K562 (cell line): ENCODE results near the gene ZFYVE21. TPM values are rescaled to one million over a fixed set of nuclear protein-coding genes. Genes with fewer than 3 reads are reported as not detected.

Source experiments
- ATAC-seq: fragments of 200-7000 bp; cut with Tn5 transposase; 3 replicates; pipeline ENCODE4 v1.9.1; 2020; ENCODE audit warnings: moderate library complexity
- BruUV-seq: library from RNA; stranded (reverse); fragments of 400-500 nt; replicated peaks from 2 replicates; lab custom pipeline; 2021; lab: Mats Ljungman, UMichigan
- CTCF ChIA-PET: fragments of 300-600 bp; formaldehyde crosslinking; extraction: SDS; loops from one replicate; lab custom pipeline; 2021; ENCODE audit warnings: low intra/inter-chr PET ratio; lab: Yijun Ruan, JAX
- POLR2A ChIA-PET: fragments of 300-600, 350-650 bp; sonication (Branson Sonifier 250); formaldehyde crosslinking; extraction: SDS; loops from one replicate; lab custom pipeline; 2021; ENCODE audit warnings: antibody characterized with exemption, inconsistent platforms; lab: Yijun Ruan, JAX
- DNase-seq, 4 experiments: peaks; one replicate each; pipeline versions ENCODE4 v3.0.0 to v3.0.0-alpha.2; 2011 to 2018; ENCODE audit warnings: low spot score in 3 of 4, mixed read lengths in 3 of 4; ENCODE audit errors: extremely low read depth in 1 of 4
- FAIRE-seq: peaks from 2 replicates; lab custom pipeline; 2011; peaks lifted over from hg19 to GRCh38; lab: Jason Lieb, UNC
- H2AFZ ChIP-seq: 2 replicates; pipeline ENCODE4 v1.6.0; 2011; ENCODE audit warnings: low read depth, low read length, control low read depth, inconsistent platforms
- H3K27ac ChIP-seq: fragments of 200-600 bp; 3 replicates; pipeline ENCODE4 v1.8.0; 2011; ENCODE audit warnings: low read depth, mild to moderate bottlenecking, control low read depth, inconsistent platforms, low read length, moderate library complexity, mixed read lengths; ENCODE audit errors: extremely low read depth
- H3K27me3 ChIP-seq, 2 experiments: fragments of 300-600 bp in 1 of 2; 2 replicates in 1 of 2; 3 replicates in 1 of 2; pipeline versions ENCODE4 v1.6.0 to v1.8.0; 2011; ENCODE audit warnings: inconsistent platforms in 2 of 2, low read length in 2 of 2, mild to moderate bottlenecking in 1 of 2, mixed read lengths in 1 of 2, moderate library complexity in 1 of 2; ENCODE audit not compliant: control insufficient read depth in 2 of 2, insufficient read depth in 2 of 2
- H3K36me3 ChIP-seq: fragments of 300-600 bp; 3 replicates; pipeline ENCODE4 v1.8.0; 2011; ENCODE audit warnings: mild to moderate bottlenecking, low read length, inconsistent platforms; ENCODE audit not compliant: control insufficient read depth, insufficient read depth
- H3K4me1 ChIP-seq, 2 experiments: fragments of 200-600 bp in 1 of 2; replicated peaks in 1 of 2; 2 replicates in 1 of 2; 3 replicates in 1 of 2; pipeline versions ENCODE4 v1.5.1 to v1.8.0; 2011; ENCODE audit warnings: inconsistent platforms in 2 of 2, low read length in 2 of 2, mild to moderate bottlenecking in 1 of 2, mixed read lengths in 1 of 2, moderate library complexity in 1 of 2; ENCODE audit not compliant: control insufficient read depth in 2 of 2, insufficient read depth in 2 of 2
- H3K4me2 ChIP-seq: 2 replicates; pipeline ENCODE4 v1.6.1; 2011; ENCODE audit warnings: low read length, control low read depth, inconsistent platforms, mixed read lengths; ENCODE audit not compliant: insufficient read depth
- H3K4me3 ChIP-seq: fragments of 200-600 bp; sonication (generic), shearing (Covaris generic); 2 replicates; pipeline ENCODE4 v1.5.1; 2016; ENCODE audit warnings: control low read depth, inconsistent platforms
- H3K79me2 ChIP-seq: fragments of 200-600 bp; 3 replicates; pipeline ENCODE4 v1.8.0; 2011; ENCODE audit warnings: low read length, inconsistent platforms; ENCODE audit not compliant: control insufficient read depth, insufficient read depth
- H3K9ac ChIP-seq, 2 experiments: 2 replicates each; pipeline versions ENCODE4 v1.6.0 to v1.6.1; 2011; ENCODE audit warnings: low read depth in 2 of 2, low read length in 2 of 2, control low read depth in 1 of 2, inconsistent platforms in 1 of 2, mild to moderate bottlenecking in 1 of 2, mixed read lengths in 1 of 2; ENCODE audit not compliant: insufficient read depth in 1 of 2
- H3K9me1 ChIP-seq: one replicate; pipeline ENCODE4 v1.6.0; 2011; ENCODE audit warnings: inconsistent platforms, mild to moderate bottlenecking, low read length, moderate library complexity; ENCODE audit not compliant: control insufficient read depth, insufficient read depth
- H3K9me3 ChIP-seq: replicated peaks from 2 replicates; pipeline ENCODE4 v1.5.1; 2011; ENCODE audit warnings: low read depth, low read length, inconsistent platforms; ENCODE audit not compliant: control insufficient read depth, insufficient read depth
- H4K20me1 ChIP-seq: replicated peaks from 2 replicates; pipeline ENCODE4 v1.6.1; 2011; ENCODE audit warnings: low read length, inconsistent platforms, mixed read lengths; ENCODE audit not compliant: control insufficient read depth, insufficient read depth
- BHLHE40 ChIP-seq: IDR thresholded peaks from 2 replicates; pipeline ENCODE4 v1.6.1; 2011; ENCODE audit warnings: low read length, improper control_type of control experiment
- EP300 ChIP-seq: IDR thresholded peaks from 2 replicates; pipeline ENCODE4 v1.6.1; 2012; ENCODE audit warnings: low read length, improper control_type of control experiment
- HEY1 ChIP-seq: fragments of 250-450 bp; sonication (Bioruptor Pico); IDR thresholded peaks from 2 replicates; pipeline ENCODE4 v1.5.0; 2020; ENCODE audit warnings: mild to moderate bottlenecking, moderate library complexity, borderline replicate concordance
- MBD2 ChIP-seq: sonication (generic); IDR thresholded peaks from 2 replicates; pipeline ENCODE4 v1.6.1; 2016; ENCODE audit warnings: low read depth, borderline replicate concordance
- NFE2L1 ChIP-seq: fragments of 450-650 bp; IDR thresholded peaks from 2 replicates; pipeline ENCODE4 v1.6.1; 2016; ENCODE audit warnings: missing genetic modification characterization, low read depth, mild to moderate bottlenecking, missing compliant biosample characterization, moderate library complexity, borderline replicate concordance
- RAD21 ChIP-seq, 2 experiments: fragments of 250-450 bp in 1 of 2; fragments of 450-650 bp in 1 of 2; sonication (Bioruptor Pico) in 1 of 2; formaldehyde crosslinking in 1 of 2; IDR thresholded peaks in 1 of 2; conservative IDR thresholded peaks in 1 of 2; 2 replicates each; pipeline versions ENCODE4 v1.4.0 to v1.8.0; 2020 to 2022; ENCODE audit warnings: mild to moderate bottlenecking in 2 of 2, moderate library complexity in 1 of 2
- SPI1 ChIP-seq: IDR thresholded peaks from 2 replicates; pipeline ENCODE4 v1.6.1; 2011; ENCODE audit warnings: low read depth, low read length, control low read depth, borderline replicate concordance
- USF1 ChIP-seq: sonication (generic); formaldehyde crosslinking; IDR thresholded peaks from 2 replicates; pipeline ENCODE4 v1.9.0; 2022; ENCODE audit warnings: mild to moderate bottlenecking, missing genetic modification reagents
- ZNF165 ChIP-seq: fragments of 250-450 bp; sonication (Bioruptor Pico); IDR thresholded peaks from 2 replicates; pipeline ENCODE4 v1.4.0; 2020; ENCODE audit warnings: borderline replicate concordance
- ZNF407 ChIP-seq: fragments of 450-650 bp; IDR thresholded peaks from 2 replicates; pipeline ENCODE4 v1.6.1; 2016; ENCODE audit warnings: low read depth
- WGBS: fragments of 100-300 bp; shearing (Covaris generic); methylation state at CpG from one replicate; pipeline ENCODE4 v1.1.6; 2016; ENCODE audit warnings: low coverage, mixed read lengths; ENCODE audit not compliant: insufficient coverage; ENCODE audit errors: missing lambda C conversion rate; 5-methylcytosine and 5-hydroxymethylcytosine counted together
- in situ Hi-C: fragments of 300-500 bp; cut with MboI; formaldehyde crosslinking; loops from 4 replicates; pipeline ENCODE4 v1.15.0; 2018; ENCODE audit warnings: inconsistent platforms, mixed read lengths
- intact Hi-C: fragments of 100-400 bp; cut with micrococcal nuclease; formaldehyde crosslinking; loops from 2 replicates; pipeline ENCODE4 v1.14.2; 2022
- polyA plus RNA-seq, 8 experiments: library from polyadenylated mRNA; depleted of rRNA in 4 of 8; stranded (reverse) in 5 of 8; unstranded in 3 of 8; fragments of >200 nt; fragmentation: Nextera tagmentation in 2 of 8; fragmentation: Illumina TruSeq in 1 of 8; extraction: Ambion mirVana in 2 of 8; extraction: Trizol in 1 of 8; gene quantifications; 2 replicates each; pipeline versions ENCODE4 v1.2.1 to v1.2.3, GENCODE V29; 2011 to 2014; ENCODE audit warnings: inconsistent platforms in 1 of 8, missing spikeins in 1 of 8
- total RNA-seq, 7 experiments: library from RNA; depleted of rRNA in 6 of 7; stranded (reverse); fragments of >200 nt in 6 of 7; fragmentation: Illumina TruSeq in 2 of 7; extraction: Trizol in 2 of 7; gene quantifications; 2 replicates each; pipeline versions ENCODE4 v1.2.1 to v1.2.3, GENCODE V29; 2011 to 2021; ENCODE audit warnings: low replicate concordance in 1 of 7
- TF ChIP-seq, protein P1 (sequence below): sonication (generic); formaldehyde crosslinking; IDR thresholded peaks from 2 replicates; pipeline ENCODE4 v1.5.0; 2020; ENCODE audit warnings: missing genetic modification reagents

ZFYVE21 gene
- total and polyA plus RNA-seq, 9 of the 15 experiments (the other 6 are each of a cell fraction or from before 2014, with no cell fraction given), result 0.90 to 23.1 (median 15.6) TPM

GRCh38 chr14:103679351-103679750, 36.3 kb upstream of the ZFYVE21 start:
- Histone ChIP-seq H3K27ac (no peak overlapping the region), H3K79me2 (no peaks in the 10 kb centered on the region), H3K27me3 (no peaks in the 10 kb centered on the region), H3K36me3 (peaks cover 73% of the 10 kb centered on the region), H3K9ac (no peak overlapping the region), H3K9me1 (no peaks in the 10 kb centered on the region), H3K9me3 (no peaks in the 10 kb centered on the region), H3K4me3 (no peak overlapping the region), H4K20me1 (no peaks in the 10 kb centered on the region), H3K4me2 (no peak overlapping the region), H3K4me1 (no peaks in the 10 kb centered on the region), H2AFZ (no peak overlapping the region)
- intact Hi-C loops (no loop called here), in situ Hi-C loops (loop anchor here (10.0 kb wide), 1 partner anchor 105 kb away; no protein-coding TSS in a partner anchor)
- no TSS peak for BruUV-seq
- DNase-seq, result peak in 1 of 4 experiments; percentile 26
- no peak for FAIRE-seq
- ChIA-PET POLR2A (interaction anchor here (0.6 kb wide), 1 partner anchor 12 kb away, joined by 3 read pairs; no protein-coding TSS in a partner anchor), CTCF (no interaction called here)
- ATAC-seq, result peak; percentile 82
- WGBS, result 89% methylated on average over 8 of the region's 13 CpGs
- peak in 1 of 2 experiments; percentile 15; a peak in 1 of 4 replicates for TF ChIP-seq RAD21 (CRISPR knock-in tag; conservative IDR thresholded peaks at IDR 0.05 in 1 of 2, IDR thresholded peaks at IDR 0.05 in 1 of 2)
- TF ChIP-seq MBD2, result no peak
- peak; percentile 33; the same call in 1 of the 2 replicates for TF ChIP-seq SPI1
- no peak for TF ChIP-seq EP300
- TF ChIP-seq, protein P1, sequence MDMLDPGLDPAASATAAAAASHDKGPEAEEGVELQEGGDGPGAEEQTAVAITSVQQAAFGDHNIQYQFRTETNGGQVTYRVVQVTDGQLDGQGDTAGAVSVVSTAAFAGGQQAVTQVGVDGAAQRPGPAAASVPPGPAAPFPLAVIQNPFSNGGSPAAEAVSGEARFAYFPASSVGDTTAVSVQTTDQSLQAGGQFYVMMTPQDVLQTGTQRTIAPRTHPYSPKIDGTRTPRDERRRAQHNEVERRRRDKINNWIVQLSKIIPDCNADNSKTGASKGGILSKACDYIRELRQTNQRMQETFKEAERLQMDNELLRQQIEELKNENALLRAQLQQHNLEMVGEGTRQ, result peak; percentile 18; the same call in 1 of the 2 replicates
- TF ChIP-seq NFE2L1 (tag), result no peak
- TF ChIP-seq HEY1 (CRISPR knock-in tag), result no peak
- TF ChIP-seq ZNF165 (CRISPR knock-in tag), result no peak
- TF ChIP-seq BHLHE40, result peak; percentile 75
- TF ChIP-seq ZNF407, result no peak
- no peak for TF ChIP-seq USF1 (CRISPR knock-in tag)
